CD4-positive, CD25-positive, alpha-beta regulatory T cell (primary cell): ENCODE results near the gene CPED1. TPM values are rescaled to one million over a fixed set of nuclear protein-coding genes. Genes with fewer than 3 reads are reported as not detected.
"Not testable (repeated sequence)": the region's sequence is repeated elsewhere in the genome, so short reads cannot be mapped to it uniquely, and the experiment has no call there.

Source experiments
- ATAC-seq, 2 donors: fragments of 150-1000 bp; cut with Tn5 transposase; one replicate each; pipeline ENCODE4 v1.10.0; 2021; ENCODE audit warnings: low read depth in 2 of 2, moderate number of reproducible peaks in 2 of 2, moderate library complexity in 1 of 2
- DNase-seq, 3 donors: peaks; one replicate each; pipeline versions ENCODE4 v3.0.0 to v3.0.0-alpha.2; 2012 to 2022; ENCODE audit warnings: mixed read lengths in 1 of 3
- H3K27ac ChIP-seq: one replicate; pipeline ENCODE4 v1.7.0; 2013; ENCODE audit warnings: mild to moderate bottlenecking, low read length; ENCODE audit not compliant: insufficient read depth, poor library complexity, severe bottlenecking
- H3K27me3 ChIP-seq: one replicate; pipeline ENCODE4 v1.7.0; 2013; ENCODE audit warnings: low read length; ENCODE audit not compliant: control insufficient read depth, insufficient read depth
- H3K36me3 ChIP-seq: one replicate; pipeline ENCODE4 v1.7.0; 2013; ENCODE audit warnings: mild to moderate bottlenecking, low read length, moderate library complexity; ENCODE audit not compliant: control insufficient read depth, insufficient read depth
- H3K4me1 ChIP-seq: 2 replicates; pipeline ENCODE4 v1.7.0; 2013; ENCODE audit warnings: mild to moderate bottlenecking, low read length; ENCODE audit not compliant: insufficient read depth, control insufficient read depth, poor library complexity, severe bottlenecking
- H3K4me3 ChIP-seq: one replicate; pipeline ENCODE4 v1.7.0; 2013; ENCODE audit warnings: low read depth, mild to moderate bottlenecking, low read length, moderate library complexity
- H3K9me3 ChIP-seq, 2 experiments: 1 replicate in 1 of 2; 2 replicates in 1 of 2; pipeline ENCODE4 v1.7.0; 2013; ENCODE audit warnings: low read length in 2 of 2, mild to moderate bottlenecking in 1 of 2, moderate library complexity in 1 of 2; ENCODE audit not compliant: control insufficient read depth in 2 of 2
- H3K27ac Mint-ChIP-seq, 3 donors: one replicate each; pipeline ENCODE4 v1.8.0; 2020 to 2022; ENCODE audit warnings: mild to moderate bottlenecking in 3 of 3, mixed read lengths in 3 of 3, moderate library complexity in 2 of 3
- H3K27me3 Mint-ChIP-seq: one replicate; pipeline ENCODE4 v1.8.0; 2022; ENCODE audit warnings: mild to moderate bottlenecking, mixed read lengths
- H3K36me3 Mint-ChIP-seq: one replicate; pipeline ENCODE4 v1.8.0; 2020; ENCODE audit warnings: mixed read lengths
- H3K4me1 Mint-ChIP-seq, 4 donors: one replicate each; pipeline ENCODE4 v1.8.0; 2020 to 2022; ENCODE audit warnings: mixed read lengths in 4 of 4, mild to moderate bottlenecking in 1 of 4
- H3K4me3 Mint-ChIP-seq, 4 donors: one replicate each; pipeline ENCODE4 v1.8.0; 2020 to 2022; ENCODE audit warnings: mild to moderate bottlenecking in 4 of 4, mixed read lengths in 4 of 4, moderate library complexity in 3 of 4
- H3K9me3 Mint-ChIP-seq, 7 donors: one replicate each; pipeline ENCODE4 v1.8.0; 2020 to 2022; ENCODE audit warnings: mixed read lengths in 7 of 7, mild to moderate bottlenecking in 3 of 7, moderate library complexity in 2 of 7
- polyA plus RNA-seq, 4 donors: library from polyadenylated mRNA; unstranded; fragments of 300-500 nt; fragmentation: Illumina TruSeq; gene quantifications; one replicate each; pipeline ENCODE4 v1.2.3, GENCODE V29; 2021
- total RNA-seq: library from RNA; stranded (reverse); gene quantifications from one replicate; pipeline ENCODE4 v1.2.3, GENCODE V29; 2022

The CPED1 gene
- total and polyA plus RNA-seq, 5 donors from 2014 or later = 0.17 to 0.24 TPM; not detected in 3

GRCh38 chr7:121205777-121206176, 217.3 kb downstream of the CPED1 start:
- H3K4me3 Mint-ChIP-seq = no peak overlapping the region
- ATAC-seq = no peak
- no peak overlapping the region for H3K27ac Mint-ChIP-seq
- H3K36me3 Mint-ChIP-seq = no peaks in the 10 kb centered on the region
- H3K4me1 Mint-ChIP-seq = no peaks in the 10 kb centered on the region
- H3K27me3 Mint-ChIP-seq = no peaks in the 10 kb centered on the region
- peaks cover 0 to 2% (median 0%) of the 10 kb centered on the region in 7 donors for H3K9me3 Mint-ChIP-seq
- Histone ChIP-seq H3K9me3 (no peaks in the 10 kb centered on the region), H3K27ac (no peak overlapping the region), H3K36me3 (no peaks in the 10 kb centered on the region), H3K4me3 (no peak overlapping the region), H3K4me1 (no peaks in the 10 kb centered on the region), H3K27me3 (no peaks in the 10 kb centered on the region)
- no peak for DNase-seq

- Histone ChIP-seq H3K4me3 (no peak overlapping the region), H3K27me3 (no peaks in the 10 kb centered on the region), H3K36me3 (no peaks in the 10 kb centered on the region), H3K9me3 (no peaks in the 10 kb centered on the region), H3K27ac (no peak overlapping the region), H3K4me1 (no peaks in the 10 kb centered on the region)
- Mint-ChIP-seq H3K9me3 (no peaks in the 10 kb centered on the region), H3K4me3 (no peak overlapping the region), H3K4me1 (no peaks in the 10 kb centered on the region), H3K27me3 (no peaks in the 10 kb centered on the region), H3K27ac (peak overlapping the region in 1 of 3 donors; percentile 79), H3K36me3 (no peaks in the 10 kb centered on the region)
- ATAC-seq (no peak), DNase-seq (no peak)
Measured at GRCh38 chr7:121211253-121211652, 222.7 kb downstream of the CPED1 start.

- Mint-ChIP-seq H3K36me3 (no peaks in the 10 kb centered on the region), H3K27ac (no peak overlapping the region), H3K4me3 (no peak overlapping the region), H3K4me1 (no peaks in the 10 kb centered on the region), H3K27me3 (no peaks in the 10 kb centered on the region), H3K9me3 (no peaks in the 10 kb centered on the region)
- no peaks in the 10 kb centered on the region for H3K36me3 ChIP-seq
- no peaks in the 10 kb centered on the region for H3K9me3 ChIP-seq
- no peak overlapping the region for H3K4me3 ChIP-seq
- ATAC-seq (no peak), DNase-seq (no peak)
- no peaks in the 10 kb centered on the region for H3K27me3 ChIP-seq
- no peak overlapping the region for H3K27ac ChIP-seq
- H3K4me1 ChIP-seq = no peaks in the 10 kb centered on the region
Measured at GRCh38 chr7:121212036-121212435, 223.5 kb downstream of the CPED1 start.

GRCh38 chr7:121214657-121215056, 226.1 kb downstream of the CPED1 start:
- no peaks in the 10 kb centered on the region for H3K27me3 ChIP-seq
- H3K4me1 ChIP-seq = no peaks in the 10 kb centered on the region
- DNase-seq (no peak), ATAC-seq (no peak)
- H3K9me3 ChIP-seq = no peaks in the 10 kb centered on the region
- peaks cover 0 to 2% (median 0%) of the 10 kb centered on the region in 7 donors for H3K9me3 Mint-ChIP-seq
- H3K4me1 Mint-ChIP-seq = no peaks in the 10 kb centered on the region
- H3K27ac Mint-ChIP-seq = no peak overlapping the region
- no peaks in the 10 kb centered on the region for H3K36me3 ChIP-seq
- H3K36me3 Mint-ChIP-seq = no peaks in the 10 kb centered on the region
- H3K4me3 ChIP-seq = no peak overlapping the region
- H3K4me3 Mint-ChIP-seq = no peak overlapping the region
- no peaks in the 10 kb centered on the region for H3K27me3 Mint-ChIP-seq
- no peak overlapping the region for H3K27ac ChIP-seq

GRCh38 chr7:121219026-121219425, 230.5 kb downstream of the CPED1 start:
- Histone ChIP-seq H3K36me3 (no peaks in the 10 kb centered on the region), H3K4me3 (no peak overlapping the region), H3K27ac (no peak overlapping the region), H3K9me3 (no peaks in the 10 kb centered on the region), H3K27me3 (no peaks in the 10 kb centered on the region), H3K4me1 (no peaks in the 10 kb centered on the region)
- Mint-ChIP-seq H3K36me3 (no peaks in the 10 kb centered on the region), H3K9me3 (peaks cover 0 to 15% (median 3%) of the 10 kb centered on the region in 7 donors), H3K4me1 (no peaks in the 10 kb centered on the region), H3K27ac (no peak overlapping the region), H3K4me3 (no peak overlapping the region), H3K27me3 (no peaks in the 10 kb centered on the region)
- DNase-seq (no peak), ATAC-seq (no peak)

- not testable (repeated sequence) for H3K36me3 Mint-ChIP-seq, H3K27ac ChIP-seq, H3K27me3 ChIP-seq, H3K36me3 ChIP-seq, H3K4me1 Mint-ChIP-seq, H3K4me3 ChIP-seq, ATAC-seq, H3K9me3 ChIP-seq, H3K4me3 Mint-ChIP-seq, H3K4me1 ChIP-seq, H3K27ac Mint-ChIP-seq, DNase-seq, H3K27me3 Mint-ChIP-seq
- H3K9me3 Mint-ChIP-seq = peaks cover 0 to 15% (median 3%) of the 10 kb centered on the region in 7 donors
Measured at GRCh38 chr7:121221108-121221507, 232.6 kb downstream of the CPED1 start.

GRCh38 chr7:121228779-121229178, 240.3 kb downstream of the CPED1 start:
- no peaks in the 10 kb centered on the region for H3K36me3 Mint-ChIP-seq

GRCh38 chr7:121235201-121235600, 246.7 kb downstream of the CPED1 start:
- Mint-ChIP-seq H3K4me3 (no peak overlapping the region), H3K36me3 (no peaks in the 10 kb centered on the region), H3K27me3 (no peaks in the 10 kb centered on the region), H3K9me3 (no peaks in the 10 kb centered on the region), H3K27ac (no peak overlapping the region), H3K4me1 (no peaks in the 10 kb centered on the region)
- Histone ChIP-seq H3K27me3 (no peaks in the 10 kb centered on the region), H3K27ac (no peak overlapping the region), H3K9me3 (no peaks in the 10 kb centered on the region), H3K36me3 (no peaks in the 10 kb centered on the region), H3K4me1 (no peaks in the 10 kb centered on the region), H3K4me3 (no peak overlapping the region)
- no peak for ATAC-seq
- DNase-seq = no peak

More at GRCh38 chr7:121228779-121229178, 240.3 kb downstream of the CPED1 start:
- no peaks in the 10 kb centered on the region for H3K27me3 Mint-ChIP-seq
- ATAC-seq (no peak), DNase-seq (no peak)
- no peak overlapping the region for H3K27ac Mint-ChIP-seq
- H3K4me1 Mint-ChIP-seq = no peaks in the 10 kb centered on the region
- H3K9me3 Mint-ChIP-seq = peaks cover 0 to 2% (median 0%) of the 10 kb centered on the region in 7 donors
- Histone ChIP-seq H3K9me3 (no peaks in the 10 kb centered on the region), H3K27me3 (no peaks in the 10 kb centered on the region), H3K27ac (no peak overlapping the region), H3K4me1 (no peaks in the 10 kb centered on the region), H3K4me3 (no peak overlapping the region), H3K36me3 (no peaks in the 10 kb centered on the region)
- H3K4me3 Mint-ChIP-seq = no peak overlapping the region
